SH-SY5Y (cell line): ENCODE data around the gene C19orf73.

Experiments used
- GATA2 ChIP-seq: IDR thresholded peaks from 2 replicates; pipeline ENCODE4 v1.6.1; 2011; ENCODE audit warnings: mild to moderate bottlenecking, low read depth, low read length
- GATA3 ChIP-seq: IDR thresholded peaks from 2 replicates; pipeline ENCODE4 v1.6.1; 2011; ENCODE audit warnings: low read depth, mild to moderate bottlenecking, low read length, moderate library complexity

Gene C19orf73

GRCh38 chr19:49153167-49153809 lies 34.3 kb upstream of the C19orf73 start:
- no peak for TF ChIP-seq GATA3
- no peak for TF ChIP-seq GATA2

DNA sequence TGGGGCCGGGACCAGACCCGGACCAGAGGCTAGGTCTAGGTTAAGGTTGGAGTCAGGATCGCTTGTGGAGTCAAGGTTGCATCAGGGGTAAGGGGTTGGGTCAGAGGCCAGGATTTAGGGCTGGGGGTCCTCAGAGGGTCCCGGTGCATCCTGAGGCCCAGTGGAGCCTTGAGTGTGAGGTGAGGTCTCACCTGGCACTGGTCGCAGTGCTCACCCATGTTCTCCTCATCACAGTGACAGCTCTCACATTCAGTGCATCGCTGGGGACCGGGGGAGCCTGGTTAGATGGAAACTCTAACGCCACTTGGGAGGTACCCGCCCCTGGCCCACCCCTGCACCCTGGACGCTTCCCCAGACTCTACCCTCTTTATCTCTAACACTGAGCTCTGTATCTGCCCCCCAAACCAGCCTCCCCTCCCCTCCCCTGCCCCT lies 33.2 kb upstream of the C19orf73 start:
- TF ChIP-seq GATA3: no peak
- TF ChIP-seq GATA2: no peak

DNA sequence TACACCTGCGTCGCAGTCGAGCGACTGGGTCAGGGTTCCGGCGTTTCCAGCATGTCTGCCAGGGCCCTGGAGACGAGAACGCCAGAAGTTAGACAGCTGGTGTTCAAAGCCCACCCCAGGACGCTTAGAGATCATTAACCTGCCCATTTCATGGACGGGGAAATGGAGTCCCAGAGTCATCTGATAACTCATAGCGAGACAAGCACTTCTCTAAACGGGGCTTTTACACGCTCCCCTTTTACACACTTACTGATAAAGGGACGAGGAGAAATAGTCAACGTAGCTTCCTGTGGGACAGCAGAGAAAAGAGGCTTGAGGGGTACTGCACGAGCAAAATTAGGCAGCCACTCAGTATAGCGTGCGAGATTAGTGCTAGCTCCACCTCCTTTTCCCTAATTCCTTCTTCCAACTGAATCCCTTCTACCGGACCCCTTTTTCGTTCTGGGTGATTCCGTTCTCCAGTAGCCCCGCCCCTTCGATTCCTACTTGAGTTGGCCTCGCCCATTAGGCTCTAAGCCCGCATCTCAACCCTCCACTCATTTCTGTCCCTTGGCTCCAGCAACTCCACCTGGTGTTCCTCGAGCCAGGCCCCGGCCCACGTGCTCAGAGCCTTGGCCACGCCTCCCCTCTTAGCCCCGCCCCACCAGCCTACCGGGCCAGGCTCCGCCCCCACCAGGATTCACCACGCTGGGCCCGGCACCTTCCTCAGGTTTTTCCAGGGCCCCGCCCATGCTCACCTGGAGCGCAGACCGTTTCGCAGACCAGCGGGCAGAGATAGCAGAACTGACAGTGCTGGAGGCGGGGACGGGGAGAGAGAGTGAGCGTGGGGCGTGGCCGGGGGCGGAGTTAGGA lies 32.5 kb upstream of the C19orf73 start:
- TF ChIP-seq GATA2 (no peak), GATA3 (no peak)

- no peak for TF ChIP-seq GATA3
These were observed 32.0 kb upstream of the C19orf73 start for GRCh38 chr19:49150944-49151243.

- TF ChIP-seq GATA3: no peak
- no peak for TF ChIP-seq GATA2
These were observed 31.4 kb upstream of the C19orf73 start for GRCh38 chr19:49150106-49150943.

GRCh38 chr19:49149652-49150105 lies 30.7 kb upstream of the C19orf73 start:
- TF ChIP-seq GATA3 (no peak), GATA2 (no peak)

DNA sequence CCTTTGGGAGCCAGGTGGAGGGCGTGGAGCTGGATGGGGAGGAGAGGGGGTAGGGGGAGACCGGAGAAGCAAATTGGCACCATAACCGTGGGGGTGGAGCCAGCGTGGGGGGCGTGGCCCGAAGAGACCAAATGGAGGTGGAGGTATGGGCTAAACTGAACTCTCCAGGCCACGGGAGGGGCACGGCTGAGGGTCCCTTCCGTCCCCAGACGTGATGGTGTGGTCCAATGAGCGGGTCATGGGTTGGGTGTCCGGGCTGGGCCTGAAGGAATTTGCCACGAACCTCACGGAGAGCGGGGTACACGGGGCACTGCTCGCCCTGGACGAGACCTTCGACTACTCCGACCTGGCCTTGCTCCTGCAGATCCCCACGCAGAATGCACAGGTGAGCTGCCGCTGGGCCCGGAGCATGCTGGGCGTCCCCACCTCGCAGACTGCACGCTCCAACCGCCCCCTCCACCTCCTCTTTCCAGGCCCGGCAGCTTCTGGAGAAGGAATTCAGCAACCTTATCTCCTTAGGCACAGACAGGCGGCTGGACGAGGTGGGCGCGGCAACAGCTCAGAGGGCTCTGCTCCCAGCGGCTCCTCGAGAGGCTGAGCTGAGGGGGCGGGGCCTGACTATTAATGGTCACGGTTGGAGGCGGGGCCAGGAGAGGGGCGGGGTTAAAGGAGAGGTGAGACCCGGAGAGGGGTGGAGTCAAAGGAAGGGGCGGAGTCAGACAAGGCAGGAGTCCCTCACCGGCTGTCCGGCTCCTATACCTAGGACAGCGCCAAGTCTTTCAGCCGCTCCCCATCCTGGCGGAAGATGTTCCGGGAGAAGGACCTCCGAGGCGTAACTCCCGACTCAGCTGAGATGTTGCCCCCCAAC lies 30.1 kb upstream of the C19orf73 start:
- no peak for TF ChIP-seq GATA2
- no peak for TF ChIP-seq GATA3

- no peak for TF ChIP-seq GATA3
- no peak for TF ChIP-seq GATA2
These were observed 29.2 kb upstream of the C19orf73 start for GRCh38 chr19:49148044-49148682.

DNA sequence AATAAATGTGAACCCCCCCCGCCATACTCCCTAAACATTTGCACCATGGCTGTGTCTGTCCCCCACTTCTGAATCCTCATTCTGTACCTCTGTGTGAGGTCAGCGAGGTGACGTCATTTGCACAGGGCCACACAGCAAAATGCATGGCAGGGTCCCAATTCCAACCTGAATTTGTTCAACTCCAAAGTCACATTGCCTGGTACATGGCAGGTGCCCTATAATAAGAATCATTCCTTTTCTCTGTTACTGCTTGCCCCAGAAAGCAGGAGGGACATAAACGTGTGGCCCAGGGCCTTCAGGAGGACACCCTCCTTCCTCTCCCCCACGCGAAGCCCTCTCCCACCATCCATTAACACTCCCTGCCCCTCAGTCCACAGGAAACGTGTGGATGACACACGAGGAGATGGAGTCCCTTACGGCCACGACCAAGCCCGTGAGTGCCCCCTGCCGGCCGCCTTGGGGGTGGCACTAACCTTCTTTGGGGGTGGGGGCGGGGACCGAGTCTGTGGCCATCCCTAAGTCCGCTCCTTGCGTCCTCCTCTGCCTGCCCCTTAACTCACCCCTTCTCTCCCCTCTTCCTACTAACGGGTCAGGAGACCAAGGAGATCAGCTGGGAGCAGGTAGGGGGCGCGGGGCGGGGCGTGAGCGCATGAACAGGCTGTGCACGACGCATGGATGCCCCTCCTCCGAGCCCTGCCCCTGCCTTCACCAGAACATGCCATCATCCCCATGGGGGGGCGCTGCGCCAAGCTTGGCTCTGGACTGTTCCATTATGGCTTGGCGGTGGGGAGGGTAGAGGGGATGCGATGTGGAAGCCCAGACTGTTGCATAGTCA lies 26.8 kb upstream of the C19orf73 start:
- TF ChIP-seq GATA2 (no peak), GATA3 (no peak)

DNA sequence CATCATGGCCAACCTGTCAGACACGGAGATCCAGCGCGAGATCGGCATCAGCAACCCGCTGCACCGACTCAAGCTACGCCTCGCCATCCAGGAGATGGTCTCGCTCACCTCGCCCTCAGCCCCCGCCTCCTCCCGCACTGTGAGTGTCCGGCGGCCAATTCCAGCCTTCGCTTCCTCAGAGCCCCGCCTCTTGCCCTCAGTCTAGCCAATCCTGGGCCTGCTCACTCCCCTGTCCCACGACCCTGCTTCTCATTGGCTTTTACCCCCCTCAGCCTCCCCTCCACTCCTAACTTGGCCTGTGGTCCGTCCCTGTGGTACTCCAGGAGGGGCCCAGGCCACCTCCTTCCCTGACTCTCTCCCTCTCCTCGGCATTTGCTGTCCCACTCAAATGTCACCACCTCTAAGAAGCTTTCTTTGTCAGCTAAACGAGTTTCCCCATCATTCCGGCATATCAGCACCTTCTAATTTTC lies 24.0 kb upstream of the C19orf73 start:
- TF ChIP-seq GATA3: no peak
- peak; percentile 52; the same call in 1 of the 2 replicates for TF ChIP-seq GATA2

DNA sequence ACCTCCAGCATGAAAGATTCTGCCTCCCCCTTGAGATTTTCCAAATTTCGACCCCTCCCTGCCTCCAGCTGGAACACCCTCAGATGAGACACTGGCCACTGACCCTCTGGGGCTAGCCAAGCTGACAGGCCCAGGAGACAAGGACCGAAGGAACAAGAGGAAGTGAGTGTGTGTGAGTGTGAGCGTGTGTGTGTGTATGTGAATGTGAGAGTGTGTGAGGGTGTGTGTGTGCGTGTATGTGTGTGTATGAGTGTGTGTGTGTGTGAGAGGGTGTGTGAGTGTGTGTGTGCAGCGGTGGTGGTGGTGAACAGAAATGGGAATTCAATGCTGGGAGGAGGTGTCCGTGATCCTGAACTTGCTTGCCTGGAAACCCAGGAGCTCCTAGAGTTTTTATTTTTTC lies 22.4 kb upstream of the C19orf73 start:
- TF ChIP-seq GATA3 (no peak), GATA2 (no peak)

DNA sequence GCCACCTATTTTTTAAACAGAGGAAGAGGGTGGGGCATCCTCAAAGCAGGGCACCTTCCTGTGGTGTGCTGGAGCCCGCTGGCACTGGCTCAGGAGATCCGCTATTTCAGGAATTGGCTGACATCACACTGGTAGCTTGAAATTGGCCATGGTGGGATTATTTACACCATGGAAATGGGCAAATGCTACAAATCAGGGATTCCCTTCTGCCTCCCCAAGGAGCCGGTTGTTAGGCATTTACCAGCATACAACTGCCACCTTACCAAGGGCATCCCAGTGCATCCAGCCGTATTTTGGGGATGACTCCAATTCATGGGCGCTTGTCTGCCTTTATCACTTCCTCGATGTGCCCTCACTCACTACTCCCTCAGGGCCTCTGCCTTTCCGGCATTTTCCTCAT lies 22.0 kb upstream of the C19orf73 start:
- no peak for TF ChIP-seq GATA2

DNA sequence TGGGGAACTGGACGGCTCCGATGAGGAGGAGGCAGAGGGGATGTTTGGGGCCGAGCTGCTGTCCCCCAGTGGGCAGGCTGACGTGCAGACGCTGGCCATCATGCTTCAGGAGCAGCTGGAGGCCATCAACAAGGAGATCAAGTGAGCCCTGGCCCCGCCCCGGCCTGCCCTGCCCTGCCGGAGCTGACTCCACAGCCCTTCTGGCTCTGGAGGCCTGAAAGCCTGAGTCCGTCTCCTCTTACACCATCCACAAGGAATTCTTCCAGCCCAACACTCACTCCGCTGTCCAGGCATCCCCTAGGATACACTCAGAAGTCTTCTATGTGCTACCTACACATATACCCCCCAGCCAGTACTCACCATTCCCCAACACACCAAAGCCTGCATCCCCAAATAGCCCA lies 17.8 kb upstream of the C19orf73 start:
- TF ChIP-seq GATA3: no peak
- no peak for TF ChIP-seq GATA2
